Parathyroid adenoma (tissue), 2 donors: ENCODE data around the gene RHPN2.
"Not testable (repeated sequence)": the region's sequence is repeated elsewhere in the genome, so short reads cannot be mapped to it uniquely, and the experiment has no call there.

Experiments
- H2AFZ ChIP-seq: fragments of 300-600 bp; sonication (generic); one replicate; pipeline ENCODE4 v1.7.0; 2017; ENCODE audit warnings: antibody characterized with exemption, mild to moderate bottlenecking
- H3K27ac ChIP-seq: fragments of 300-600 bp; sonication (generic); one replicate; pipeline ENCODE4 v1.7.0; 2017
- H3K27me3 ChIP-seq: fragments of 300-600 bp; sonication (generic); one replicate; pipeline ENCODE4 v1.7.0; 2017; ENCODE audit warnings: low read length; ENCODE audit not compliant: control insufficient read depth, insufficient read depth
- H3K36me3 ChIP-seq: fragments of 300-600 bp; sonication (generic); one replicate; pipeline ENCODE4 v1.7.0; 2017; ENCODE audit warnings: low read length; ENCODE audit not compliant: control insufficient read depth, insufficient read depth
- H3K4me1 ChIP-seq: fragments of 300-600 bp; sonication (generic); one replicate; pipeline ENCODE4 v1.7.0; 2017; ENCODE audit warnings: control low read depth
- H3K4me2 ChIP-seq: fragments of 300-600 bp; sonication (generic); one replicate; pipeline ENCODE4 v1.7.0; 2017; ENCODE audit warnings: low read length
- H3K4me3 ChIP-seq: fragments of 300-600 bp; sonication (generic); one replicate; pipeline ENCODE4 v1.7.0; 2017; ENCODE audit warnings: low read depth, low read length
- H3K79me2 ChIP-seq: fragments of 300-600 bp; sonication (generic); one replicate; pipeline ENCODE4 v1.7.0; 2017; ENCODE audit warnings: control low read depth
- H3K9ac ChIP-seq: fragments of 300-600 bp; sonication (generic); one replicate; pipeline ENCODE4 v1.7.0; 2017; ENCODE audit warnings: mild to moderate bottlenecking
- H3K9me3 ChIP-seq: fragments of 300-600 bp; sonication (generic); one replicate; pipeline ENCODE4 v1.7.0; 2017; ENCODE audit warnings: low read length; ENCODE audit not compliant: control insufficient read depth
- TF ChIP-seq, protein P1 (sequence below): fragments of 300-600 bp; sonication (generic); IDR thresholded peaks from one replicate; pipeline ENCODE4 v1.7.0; 2017; ENCODE audit warnings: antibody characterized with exemption, mild to moderate bottlenecking
- donor health status: primary hyperparathyroidism.

The RHPN2 gene

DNA sequence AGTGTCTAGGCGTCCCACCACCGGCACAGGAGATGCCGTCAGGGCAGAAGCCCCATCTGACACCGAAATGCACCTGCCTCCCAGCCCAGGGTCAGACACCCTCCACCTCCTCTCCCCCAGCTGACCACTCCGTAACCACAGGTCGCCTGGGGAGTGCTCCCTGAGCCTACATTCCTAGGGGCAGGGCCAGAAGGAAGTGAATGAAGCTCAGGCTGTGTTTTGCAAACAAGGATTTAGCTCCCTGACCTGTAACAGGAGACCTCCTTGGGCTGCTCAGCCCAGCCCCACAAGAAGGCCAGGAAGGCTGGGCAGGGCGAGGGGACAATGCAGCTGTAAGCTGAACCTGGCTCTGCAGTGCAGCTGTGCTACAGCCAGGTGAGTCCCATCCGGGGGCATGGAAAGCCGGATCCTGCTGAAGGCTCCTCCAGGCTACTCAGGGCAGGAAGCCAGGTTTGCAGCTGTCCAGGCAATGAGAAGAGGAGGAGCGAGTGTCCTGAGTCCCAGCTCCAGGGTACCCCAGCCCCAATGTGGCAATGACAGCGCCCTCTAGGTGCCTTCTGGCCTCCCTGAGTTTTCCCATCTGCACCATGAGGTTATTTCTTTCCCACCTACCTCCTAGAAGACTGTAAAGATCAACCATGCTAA is 42.1 kb downstream of the RHPN2 start:
- TF ChIP-seq, protein P1, sequence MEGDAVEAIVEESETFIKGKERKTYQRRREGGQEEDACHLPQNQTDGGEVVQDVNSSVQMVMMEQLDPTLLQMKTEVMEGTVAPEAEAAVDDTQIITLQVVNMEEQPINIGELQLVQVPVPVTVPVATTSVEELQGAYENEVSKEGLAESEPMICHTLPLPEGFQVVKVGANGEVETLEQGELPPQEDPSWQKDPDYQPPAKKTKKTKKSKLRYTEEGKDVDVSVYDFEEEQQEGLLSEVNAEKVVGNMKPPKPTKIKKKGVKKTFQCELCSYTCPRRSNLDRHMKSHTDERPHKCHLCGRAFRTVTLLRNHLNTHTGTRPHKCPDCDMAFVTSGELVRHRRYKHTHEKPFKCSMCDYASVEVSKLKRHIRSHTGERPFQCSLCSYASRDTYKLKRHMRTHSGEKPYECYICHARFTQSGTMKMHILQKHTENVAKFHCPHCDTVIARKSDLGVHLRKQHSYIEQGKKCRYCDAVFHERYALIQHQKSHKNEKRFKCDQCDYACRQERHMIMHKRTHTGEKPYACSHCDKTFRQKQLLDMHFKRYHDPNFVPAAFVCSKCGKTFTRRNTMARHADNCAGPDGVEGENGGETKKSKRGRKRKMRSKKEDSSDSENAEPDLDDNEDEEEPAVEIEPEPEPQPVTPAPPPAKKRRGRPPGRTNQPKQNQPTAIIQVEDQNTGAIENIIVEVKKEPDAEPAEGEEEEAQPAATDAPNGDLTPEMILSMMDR: no peak
- H2AFZ ChIP-seq: peak overlapping the region; percentile 39
- no peak overlapping the region for H3K4me2 ChIP-seq
- no peaks in the 10 kb centered on the region for H3K9me3 ChIP-seq
- H3K4me3 ChIP-seq: no peak overlapping the region
- peaks cover 10% of the 10 kb centered on the region for H3K79me2 ChIP-seq
- peaks cover 7% of the 10 kb centered on the region for H3K4me1 ChIP-seq
- H3K27ac ChIP-seq: peak overlapping the region; percentile 0
- no peaks in the 10 kb centered on the region for H3K27me3 ChIP-seq
- no peaks in the 10 kb centered on the region for H3K36me3 ChIP-seq
- H3K9ac ChIP-seq: no peak overlapping the region

GRCh38 chr19:33010891-33011290 is 53.8 kb downstream of the RHPN2 start:
- not testable (repeated sequence) for H2AFZ ChIP-seq, H3K4me1 ChIP-seq, H3K36me3 ChIP-seq, H3K9ac ChIP-seq, H3K27me3 ChIP-seq, H3K27ac ChIP-seq, H3K4me3 ChIP-seq, H3K79me2 ChIP-seq, H3K9me3 ChIP-seq, H3K4me2 ChIP-seq

- H3K9ac ChIP-seq: no peak overlapping the region
- H3K27ac ChIP-seq: no peak overlapping the region
- H3K36me3 ChIP-seq: no peaks in the 10 kb centered on the region
- H3K4me3 ChIP-seq: no peak overlapping the region
- H2AFZ ChIP-seq: no peak overlapping the region
- H3K79me2 ChIP-seq: no peaks in the 10 kb centered on the region
- H3K27me3 ChIP-seq: no peaks in the 10 kb centered on the region
- TF ChIP-seq, protein P1: no peak
- no peak overlapping the region for H3K4me2 ChIP-seq
- H3K9me3 ChIP-seq: no peaks in the 10 kb centered on the region
- H3K4me1 ChIP-seq: peaks cover 10% of the 10 kb centered on the region
Measured at GRCh38 chr19:33008738-33009137, 56.0 kb downstream of the RHPN2 start.

DNA sequence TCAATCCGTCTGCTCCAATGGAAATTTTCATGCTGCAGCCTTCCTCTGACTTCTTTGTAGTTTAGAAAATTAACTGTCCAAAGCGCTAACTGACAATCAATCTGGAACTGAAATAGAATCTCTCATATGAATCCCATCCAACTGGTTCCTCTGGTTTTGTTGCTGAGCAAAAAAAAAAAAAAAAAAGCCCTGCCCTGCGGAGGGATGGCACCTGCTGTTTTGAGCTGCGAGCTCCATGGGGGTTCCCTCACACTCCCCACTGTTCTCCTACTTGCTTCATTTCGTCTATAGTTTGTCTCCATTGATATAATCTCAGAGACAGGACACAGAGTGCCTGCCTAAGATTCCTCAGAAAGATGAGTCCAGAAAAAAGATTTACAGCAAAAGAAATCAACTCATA is 59.2 kb downstream of the RHPN2 start:
- H3K27me3 ChIP-seq: no peaks in the 10 kb centered on the region
- no peak overlapping the region for H3K9ac ChIP-seq
- no peaks in the 10 kb centered on the region for H3K9me3 ChIP-seq
- peak overlapping the region; percentile 14 for H2AFZ ChIP-seq
- H3K4me1 ChIP-seq: peaks cover 21% of the 10 kb centered on the region
- TF ChIP-seq, protein P1: no peak
- peaks cover 6% of the 10 kb centered on the region for H3K79me2 ChIP-seq
- no peak overlapping the region for H3K4me3 ChIP-seq
- no peaks in the 10 kb centered on the region for H3K36me3 ChIP-seq
- H3K27ac ChIP-seq: peak overlapping the region; percentile 87
- no peak overlapping the region for H3K4me2 ChIP-seq

- H3K9me3 ChIP-seq, H2AFZ ChIP-seq, H3K27me3 ChIP-seq, H3K79me2 ChIP-seq, H3K4me3 ChIP-seq, H3K9ac ChIP-seq, H3K4me2 ChIP-seq, H3K36me3 ChIP-seq: not testable (repeated sequence)
- Histone ChIP-seq H3K27ac (peak overlapping the region; percentile 78), H3K4me1 (peaks cover 21% of the 10 kb centered on the region)
Measured at GRCh38 chr19:33003424-33004024, 61.2 kb downstream of the RHPN2 start.

DNA sequence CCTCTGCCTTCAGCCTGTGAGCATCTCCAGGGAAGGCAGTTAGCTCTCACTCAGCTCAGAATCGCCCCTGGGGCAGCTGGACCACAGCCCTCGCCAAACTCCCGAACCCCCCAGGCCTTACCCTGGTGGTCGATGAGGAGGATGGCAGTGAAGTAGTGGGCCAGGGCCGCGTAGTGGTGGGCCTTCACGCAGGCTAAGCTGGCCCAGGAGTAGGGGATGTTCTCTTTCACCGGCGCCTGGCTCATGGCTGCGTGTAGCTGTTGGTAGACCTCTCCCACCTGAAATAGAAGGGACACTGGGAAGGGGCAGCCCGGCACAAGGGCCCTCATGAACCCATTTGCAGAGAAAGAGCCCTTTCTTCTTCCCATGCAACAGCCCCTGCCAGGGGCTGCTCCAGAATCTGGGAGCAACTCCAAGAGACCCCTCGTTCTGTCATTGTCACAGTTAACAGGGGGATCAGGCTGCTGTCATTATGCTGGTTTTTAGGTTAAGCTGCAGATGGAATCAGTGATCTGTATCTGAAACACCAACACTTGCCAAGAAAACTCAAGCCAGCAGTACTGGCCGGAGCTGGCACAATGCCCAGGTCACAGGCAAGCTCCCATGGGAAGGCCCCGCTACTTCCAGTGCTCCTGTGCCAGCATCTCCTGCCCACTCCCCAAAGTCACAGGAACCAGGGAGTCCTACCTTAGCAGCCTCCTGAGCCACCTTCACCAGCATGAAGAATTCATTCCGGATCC is 62.4 kb downstream of the RHPN2 start:
- not testable (repeated sequence) for H3K9me3 ChIP-seq, H3K4me3 ChIP-seq, H3K4me2 ChIP-seq, H3K27me3 ChIP-seq, H3K36me3 ChIP-seq, H3K79me2 ChIP-seq
- H3K27ac ChIP-seq: peak overlapping the region; percentile 78
- H3K4me1 ChIP-seq: peaks cover 21% of the 10 kb centered on the region
- peak overlapping the region; percentile 3 for H3K9ac ChIP-seq
- peak overlapping the region; percentile 45 for H2AFZ ChIP-seq
